ENCODE results near the gene KIF26A.
A peak's percentile ranks its signal among the peaks of the same experiment; 100 is the strongest.
"Not testable (repeated sequence)": the region's sequence is repeated elsewhere in the genome, so short reads cannot be mapped to it uniquely, and the experiment has no call there.

Gene KIF26A

GRCh38 chr14:104149278-104149595, 10.8 kb downstream of the KIF26A start:
- peak overlapping the region in 4 of 21 experiments; percentile 13 to 47 (median 35) for H3K27ac ChIP-seq

GRCh38 chr14:104149617-104150135, 11.3 kb downstream of the KIF26A start:
- Histone ChIP-seq H3K4me3 (no peak overlapping the region), H3K27ac (peak overlapping the region in 4 of 21 experiments; percentile 13 to 47 (median 35))

More at GRCh38 chr14:104149278-104149595, 10.8 kb downstream of the KIF26A start:
- no peak overlapping the region for H3K4me3 ChIP-seq

GRCh38 chr14:104150136-104151025, 12.0 kb downstream of the KIF26A start:
- Histone ChIP-seq H3K4me3 (no peak overlapping the region), H3K27ac (peak overlapping the region in 2 of 21 experiments; percentile 16 to 25)

- H3K4me3 ChIP-seq = no peak overlapping the region
- peak overlapping the region in 1 of 21 experiments; percentile 16 for H3K27ac ChIP-seq
These were observed 12.6 kb downstream of the KIF26A start for GRCh38 chr14:104151026-104151381.

- no peak overlapping the region for H3K27ac ChIP-seq
- H3K4me3 ChIP-seq = no peak overlapping the region
These were observed 13.3 kb downstream of the KIF26A start for GRCh38 chr14:104151566-104152245.

GRCh38 chr14:104152246-104152575, 13.8 kb downstream of the KIF26A start:
- no peak overlapping the region for H3K27ac ChIP-seq
- H3K4me3 ChIP-seq = no peak overlapping the region

GRCh38 chr14:104152686-104153393, 14.5 kb downstream of the KIF26A start:
- no peak overlapping the region for H3K4me3 ChIP-seq
- H3K27ac ChIP-seq = no peak overlapping the region

- not testable (repeated sequence) for H3K27ac ChIP-seq, H3K4me3 ChIP-seq
These were observed 15.0 kb downstream of the KIF26A start for GRCh38 chr14:104153394-104153755.

- H3K27ac ChIP-seq = no peak overlapping the region
- no peak overlapping the region for H3K4me3 ChIP-seq
These were observed 15.9 kb downstream of the KIF26A start for GRCh38 chr14:104154246-104154645.

GRCh38 chr14:104155513-104155912, 17.1 kb downstream of the KIF26A start:
- Histone ChIP-seq H3K27ac (no peak overlapping the region), H3K4me3 (no peak overlapping the region)

GRCh38 chr14:104156142-104156541, 17.8 kb downstream of the KIF26A start:
- Histone ChIP-seq H3K4me3 (no peak overlapping the region), H3K27ac (no peak overlapping the region)

- no peak overlapping the region for H3K27ac ChIP-seq
These were observed 18.9 kb downstream of the KIF26A start for GRCh38 chr14:104157016-104157928.

GRCh38 chr14:104158827-104159798, 20.7 kb downstream of the KIF26A start:
- Histone ChIP-seq H3K27ac (no peak overlapping the region), H3K4me3 (no peak overlapping the region)

More at GRCh38 chr14:104157016-104157928, 18.9 kb downstream of the KIF26A start:
- no peak overlapping the region for H3K4me3 ChIP-seq

- no peak overlapping the region for H3K4me3 ChIP-seq
- no peak overlapping the region for H3K27ac ChIP-seq
These were observed 21.6 kb downstream of the KIF26A start for GRCh38 chr14:104159990-104160389.

GRCh38 chr14:104161602-104162367, 23.4 kb downstream of the KIF26A start:
- no peak overlapping the region for H3K27ac ChIP-seq
- no peak overlapping the region for H3K4me3 ChIP-seq

- H3K27ac ChIP-seq = no peak overlapping the region
- H3K4me3 ChIP-seq = no peak overlapping the region
These were observed 24.1 kb downstream of the KIF26A start for GRCh38 chr14:104162495-104162894.

- no peak overlapping the region for H3K27ac ChIP-seq
These were observed 25.2 kb downstream of the KIF26A start for GRCh38 chr14:104163541-104163940.

GRCh38 chr14:104164041-104164440, 25.7 kb downstream of the KIF26A start:
- Histone ChIP-seq H3K27ac (no peak overlapping the region), H3K4me3 (no peak overlapping the region)

More at GRCh38 chr14:104163541-104163940, 25.2 kb downstream of the KIF26A start:
- H3K4me3 ChIP-seq = no peak overlapping the region
